ENCODE data around the gene NOXO1.

NOXO1 gene

DNA sequence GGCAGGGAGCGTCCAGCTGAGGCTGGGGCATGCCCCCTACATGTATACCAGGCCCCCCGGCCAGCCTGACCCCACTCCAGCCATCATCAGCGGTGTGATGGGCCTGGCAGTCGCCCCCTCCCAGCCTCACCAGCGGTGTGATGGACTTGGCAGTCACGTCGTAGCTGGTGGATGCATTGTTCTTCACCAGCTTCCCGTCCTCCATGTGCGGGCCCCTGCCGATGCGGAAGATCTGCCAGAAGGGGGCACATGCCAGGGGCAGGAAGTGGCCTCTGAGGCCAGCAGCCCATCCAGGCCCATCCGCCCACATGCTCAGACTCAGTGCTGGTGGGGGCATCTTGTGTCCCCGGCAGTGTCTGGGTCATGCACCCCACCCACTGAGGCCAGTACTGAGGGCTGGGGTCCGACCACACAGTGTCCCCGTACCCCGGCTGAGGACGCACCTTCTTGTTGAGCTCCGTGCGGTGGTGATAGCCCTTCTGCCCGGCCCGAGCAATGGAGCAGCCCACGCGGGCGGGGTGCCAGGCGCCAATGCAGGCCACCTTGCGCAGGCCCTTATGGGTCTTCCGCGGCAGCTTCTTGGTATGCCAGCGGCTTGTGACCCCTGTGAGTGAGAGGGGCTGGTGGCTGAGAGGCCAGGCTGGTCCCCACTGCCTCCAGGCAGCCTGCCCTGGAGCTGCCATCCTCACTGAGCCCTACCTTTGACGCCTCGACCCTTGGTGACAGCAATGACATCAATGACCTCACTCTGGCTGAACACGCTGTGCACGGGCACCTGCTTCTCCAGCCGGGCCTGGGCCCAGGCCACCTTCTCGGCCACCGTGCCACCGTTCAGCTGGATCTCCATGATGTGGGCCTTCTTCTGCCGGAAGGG is 34.5 kb downstream of the NOXO1 start:
- Histone ChIP-seq H2AK5ac (ENCODE audit: low read length) (no peak overlapping the region), H2BK12ac (ENCODE audit: low read length) (no peak overlapping the region), H3K9me3 (ENCODE audit: insufficient read depth, low read depth, low read length) (peaks cover 10% of the 10 kb centered on the region), H3K18ac (ENCODE audit: low read length) (no peak overlapping the region), H4K91ac (ENCODE audit: low read depth, low read length) (no peak overlapping the region), H2BK120ac (ENCODE audit: insufficient read depth, low read length, poor library complexity) (no peak overlapping the region), H3K36me3 (ENCODE audit: control insufficient read depth in 1 of 2, insufficient read depth in 2 of 2, low read length in 2 of 2) (no peaks in the 10 kb centered on the region), H3K79me2 (ENCODE audit: control insufficient read depth, insufficient read depth, low read length, poor library complexity) (peaks cover 3% of the 10 kb centered on the region), H3K27me3 (ENCODE audit: insufficient read depth, low read length) (no peaks in the 10 kb centered on the region), H3K23ac (ENCODE audit: low read length) (no peak overlapping the region), H3K4me1 (ENCODE audit: control insufficient read depth in 1 of 2, insufficient read depth in 2 of 2, low read length in 2 of 2) (peaks cover 6 to 12% of the 10 kb centered on the region in 2 experiments), H3K79me1 (ENCODE audit: low read length) (peaks cover 7% of the 10 kb centered on the region), H2AFZ (ENCODE audit: insufficient read depth, low read length, poor library complexity) (no peak overlapping the region), H3K27ac (ENCODE audit: low read depth, low read length) (no peak overlapping the region), H3K4ac (ENCODE audit: low read depth, low read length) (no peak overlapping the region), H3K4me2 (ENCODE audit: low read length) (no peak overlapping the region), H3K4me3 (ENCODE audit: low read depth, low read length) (no peak overlapping the region), H4K8ac (ENCODE audit: low read depth, low read length) (no peak overlapping the region), H2BK5ac (ENCODE audit: low read depth, low read length, poor library complexity) (no peak overlapping the region), H3K14ac (ENCODE audit: low read length) (no peak overlapping the region), H3K9ac (ENCODE audit: low read length) (no peak overlapping the region), H4K12ac (ENCODE audit: low read depth, low read length) (no peak overlapping the region)
- no CpG with 5 or more reads among the region's 38 CpGs for WGBS (ENCODE audit: extremely low coverage, insufficient coverage, insufficient read length)
- no peak for DNase-seq

DNA sequence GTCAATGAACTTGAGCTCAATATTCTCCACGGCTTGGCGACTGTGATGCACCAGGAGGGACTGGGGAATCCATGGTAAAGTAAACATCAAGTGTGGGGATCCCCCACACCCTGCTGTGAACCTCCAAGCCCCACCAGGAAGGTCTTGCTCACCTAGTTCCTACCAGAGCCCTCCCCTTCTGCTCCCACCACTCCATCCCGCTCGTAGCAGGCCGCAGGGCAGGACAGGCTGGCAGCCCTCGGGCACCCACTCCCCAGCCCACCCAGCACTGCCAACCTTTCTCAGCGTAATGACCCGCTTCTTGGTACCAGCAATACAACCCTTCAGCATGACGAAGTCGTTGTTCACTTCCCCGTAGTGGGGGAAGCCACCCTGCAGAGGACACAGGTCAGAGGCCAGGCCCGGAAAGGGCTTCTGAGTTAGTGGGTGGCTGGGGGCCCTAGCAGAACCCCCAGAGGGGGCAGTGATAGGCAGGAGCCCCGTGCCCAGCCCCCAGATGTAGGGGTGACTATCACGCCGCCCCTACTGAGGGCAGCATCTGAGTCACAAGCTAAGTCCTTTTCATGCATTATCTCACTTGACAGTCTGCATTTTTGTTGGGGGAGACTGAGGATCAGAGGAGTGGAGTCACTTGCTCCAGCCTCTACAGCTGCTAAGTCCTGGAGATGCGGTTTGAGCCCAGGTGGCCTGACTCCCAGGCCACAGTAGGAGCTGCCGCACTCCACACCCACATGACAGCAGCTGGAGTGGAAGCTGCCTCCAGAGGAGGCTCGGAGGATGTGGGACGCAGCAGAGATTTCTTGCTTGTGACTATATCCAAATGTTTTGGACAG is 35.5 kb downstream of the NOXO1 start:
- H2BK5ac ChIP-seq (ENCODE audit: low read depth, low read length, poor library complexity) = no peak overlapping the region
- no peak overlapping the region for H4K91ac ChIP-seq (ENCODE audit: low read depth, low read length)
- H3K27ac ChIP-seq (ENCODE audit: low read depth, low read length) = no peak overlapping the region
- peaks cover 16 to 21% of the 10 kb centered on the region in 2 experiments for H3K4me1 ChIP-seq (ENCODE audit: control insufficient read depth in 1 of 2, insufficient read depth in 2 of 2, low read length in 2 of 2)
- H3K9me3 ChIP-seq (ENCODE audit: insufficient read depth, low read depth, low read length) = peaks cover 10% of the 10 kb centered on the region
- H3K79me1 ChIP-seq (ENCODE audit: low read length) = peaks cover 7% of the 10 kb centered on the region
- H3K4me3 ChIP-seq (ENCODE audit: low read depth, low read length) = no peak overlapping the region
- no peak overlapping the region for H3K23ac ChIP-seq (ENCODE audit: low read length)
- no peak overlapping the region for H2AK5ac ChIP-seq (ENCODE audit: low read length)
- H2BK12ac ChIP-seq (ENCODE audit: low read length) = no peak overlapping the region
- peaks cover 0 to under 1% of the 10 kb centered on the region in 2 experiments for H3K36me3 ChIP-seq (ENCODE audit: control insufficient read depth in 1 of 2, insufficient read depth in 2 of 2, low read length in 2 of 2)
- H3K9ac ChIP-seq (ENCODE audit: low read length) = no peak overlapping the region
- H4K12ac ChIP-seq (ENCODE audit: low read depth, low read length) = no peak overlapping the region
- no peak overlapping the region for H3K14ac ChIP-seq (ENCODE audit: low read length)
- H3K79me2 ChIP-seq (ENCODE audit: control insufficient read depth, insufficient read depth, low read length, poor library complexity) = peaks cover 3% of the 10 kb centered on the region
- WGBS (ENCODE audit: extremely low coverage, insufficient coverage, insufficient read length) = no CpG with 5 or more reads among the region's 19 CpGs
- H3K4me2 ChIP-seq (ENCODE audit: low read length) = no peak overlapping the region
- H2BK120ac ChIP-seq (ENCODE audit: insufficient read depth, low read length, poor library complexity) = no peak overlapping the region
- H3K27me3 ChIP-seq (ENCODE audit: insufficient read depth, low read length) = no peaks in the 10 kb centered on the region
- no peak overlapping the region for H2AFZ ChIP-seq (ENCODE audit: insufficient read depth, low read length, poor library complexity)
- no peak overlapping the region for H4K8ac ChIP-seq (ENCODE audit: low read depth, low read length)
- no peak overlapping the region for H3K18ac ChIP-seq (ENCODE audit: low read length)
- peak in 1 of 2 donors; percentile 78 for DNase-seq
- no peak overlapping the region for H3K4ac ChIP-seq (ENCODE audit: low read depth, low read length)

DNA sequence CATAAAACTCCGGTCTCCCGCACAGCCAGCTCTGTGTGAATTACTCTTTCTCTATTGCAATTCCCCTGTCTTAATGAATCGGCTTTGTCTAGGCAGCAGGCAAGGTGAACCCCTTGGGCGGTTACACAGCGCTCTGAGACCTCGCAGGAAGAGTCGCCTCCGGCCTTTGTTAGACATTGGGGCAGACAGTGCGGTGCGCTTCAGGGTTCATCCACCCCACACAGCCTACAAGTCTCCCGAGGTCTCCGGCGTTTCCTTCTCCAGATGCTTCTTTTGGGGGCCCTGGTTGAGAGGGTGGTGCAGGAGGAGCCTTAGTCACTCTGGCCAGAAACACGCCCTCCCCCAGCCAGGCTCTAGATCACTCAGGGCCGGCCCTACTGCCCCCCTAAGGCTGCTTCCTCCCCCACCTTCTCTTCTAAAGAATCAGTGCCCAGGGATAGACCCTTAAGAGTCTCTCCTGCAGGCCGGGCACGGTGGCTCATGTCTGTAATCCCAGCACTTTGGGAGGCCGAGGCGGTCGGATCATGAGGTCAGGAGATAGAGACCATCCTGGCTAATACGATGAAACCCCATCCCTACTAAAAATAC is 36.6 kb downstream of the NOXO1 start:
- H3K9ac ChIP-seq (ENCODE audit: low read length) = no peak overlapping the region
- H3K18ac ChIP-seq (ENCODE audit: low read length) = no peak overlapping the region
- no CpG with 5 or more reads among the region's 21 CpGs for WGBS (ENCODE audit: extremely low coverage, insufficient coverage, insufficient read length)
- H4K8ac ChIP-seq (ENCODE audit: low read depth, low read length) = no peak overlapping the region
- no peak overlapping the region for H3K4me3 ChIP-seq (ENCODE audit: low read depth, low read length)
- no peak overlapping the region for H2AFZ ChIP-seq (ENCODE audit: insufficient read depth, low read length, poor library complexity)
- H3K4me2 ChIP-seq (ENCODE audit: low read length) = no peak overlapping the region
- peaks cover 7% of the 10 kb centered on the region for H3K9me3 ChIP-seq (ENCODE audit: insufficient read depth, low read depth, low read length)
- H3K23ac ChIP-seq (ENCODE audit: low read length) = no peak overlapping the region
- no peak overlapping the region for H2AK5ac ChIP-seq (ENCODE audit: low read length)
- H2BK120ac ChIP-seq (ENCODE audit: insufficient read depth, low read length, poor library complexity) = no peak overlapping the region
- no peak overlapping the region for H2BK12ac ChIP-seq (ENCODE audit: low read length)
- H3K79me1 ChIP-seq (ENCODE audit: low read length) = peaks cover 7% of the 10 kb centered on the region
- H3K4ac ChIP-seq (ENCODE audit: low read depth, low read length) = no peak overlapping the region
- no peak overlapping the region for H2BK5ac ChIP-seq (ENCODE audit: low read depth, low read length, poor library complexity)
- H3K27me3 ChIP-seq (ENCODE audit: insufficient read depth, low read length) = no peaks in the 10 kb centered on the region
- H3K79me2 ChIP-seq (ENCODE audit: control insufficient read depth, insufficient read depth, low read length, poor library complexity) = peaks cover 3% of the 10 kb centered on the region
- no peak for DNase-seq
- H3K4me1 ChIP-seq (ENCODE audit: control insufficient read depth in 1 of 2, insufficient read depth in 2 of 2, low read length in 2 of 2) = peaks cover 22 to 26% of the 10 kb centered on the region in 2 experiments
- no peak overlapping the region for H3K27ac ChIP-seq (ENCODE audit: low read depth, low read length)
- H3K14ac ChIP-seq (ENCODE audit: low read length) = no peak overlapping the region
- no peak overlapping the region for H4K91ac ChIP-seq (ENCODE audit: low read depth, low read length)
- peaks cover 4 to 7% of the 10 kb centered on the region in 2 experiments for H3K36me3 ChIP-seq (ENCODE audit: control insufficient read depth in 1 of 2, insufficient read depth in 2 of 2, low read length in 2 of 2)
- H4K12ac ChIP-seq (ENCODE audit: low read depth, low read length) = no peak overlapping the region

Data from trophoblast cell (in vitro differentiated cells and primary cell).